ENCODE measurements around the gene NPS.

GRCh38 chr10:127579640-127580039 is 30.5 kb downstream of the NPS start:
- no peak for TF ChIP-seq TAF1 (IDR thresholded peaks at IDR 0.05; ENCODE audit: borderline replicate concordance, insufficient read depth, low read length)
- TF ChIP-seq POLR2AphosphoS5 (IDR thresholded peaks at IDR 0.05; ENCODE audit: low read depth, low read length) = no peak
- no peak for TF ChIP-seq REST (IDR thresholded peaks at IDR 0.05; ENCODE audit: insufficient read depth in 1 of 2, low read depth in 2 of 2, low read length in 2 of 2)

Data from PFSK-1 (cell line).